ENCODE measurements around the gene TENT4B.

DNA sequence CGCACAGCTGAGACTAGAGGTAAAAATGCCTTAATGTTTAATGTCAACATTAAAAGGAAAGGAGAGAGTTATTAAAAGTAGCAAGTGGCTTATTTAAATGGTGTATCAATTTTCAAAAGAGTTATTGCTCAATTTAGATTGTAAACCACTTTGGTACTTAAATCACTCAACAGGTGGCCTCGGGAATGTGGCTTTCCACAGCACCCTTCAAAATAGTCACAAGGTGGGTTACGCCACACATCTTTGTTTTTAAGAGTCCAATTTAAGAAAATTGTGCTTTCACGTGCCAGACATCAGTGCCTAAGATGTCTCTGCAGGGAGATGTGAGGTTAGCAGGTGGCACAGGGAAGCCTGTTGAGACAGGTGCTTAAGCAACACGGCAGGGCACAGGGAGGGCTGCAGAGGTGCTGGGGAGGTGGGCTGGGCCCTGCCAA, 85.8 kb downstream of the TENT4B start:
- TF ChIP-seq, protein P1, sequence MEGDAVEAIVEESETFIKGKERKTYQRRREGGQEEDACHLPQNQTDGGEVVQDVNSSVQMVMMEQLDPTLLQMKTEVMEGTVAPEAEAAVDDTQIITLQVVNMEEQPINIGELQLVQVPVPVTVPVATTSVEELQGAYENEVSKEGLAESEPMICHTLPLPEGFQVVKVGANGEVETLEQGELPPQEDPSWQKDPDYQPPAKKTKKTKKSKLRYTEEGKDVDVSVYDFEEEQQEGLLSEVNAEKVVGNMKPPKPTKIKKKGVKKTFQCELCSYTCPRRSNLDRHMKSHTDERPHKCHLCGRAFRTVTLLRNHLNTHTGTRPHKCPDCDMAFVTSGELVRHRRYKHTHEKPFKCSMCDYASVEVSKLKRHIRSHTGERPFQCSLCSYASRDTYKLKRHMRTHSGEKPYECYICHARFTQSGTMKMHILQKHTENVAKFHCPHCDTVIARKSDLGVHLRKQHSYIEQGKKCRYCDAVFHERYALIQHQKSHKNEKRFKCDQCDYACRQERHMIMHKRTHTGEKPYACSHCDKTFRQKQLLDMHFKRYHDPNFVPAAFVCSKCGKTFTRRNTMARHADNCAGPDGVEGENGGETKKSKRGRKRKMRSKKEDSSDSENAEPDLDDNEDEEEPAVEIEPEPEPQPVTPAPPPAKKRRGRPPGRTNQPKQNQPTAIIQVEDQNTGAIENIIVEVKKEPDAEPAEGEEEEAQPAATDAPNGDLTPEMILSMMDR (conservative IDR thresholded peaks at IDR 0.05): no peak
- TF ChIP-seq EZH2 (IDR thresholded peaks at IDR 0.05; ENCODE audit: low read depth): no peak
